ENCODE data around the gene MEF2A. TPM values are rescaled to one million over a fixed set of nuclear protein-coding genes. Genes with fewer than 3 reads are reported as not detected.

Gene MEF2A
- total and polyA plus RNA-seq, 9 of the 15 experiments (the other 6 are each of a cell fraction or from before 2014, with no cell fraction given): 1.6 to 18.7 (median 8.7) TPM

- TF ChIP-seq ZNF407 (IDR thresholded peaks at IDR 0.05; ENCODE audit: low read depth) (no peak), FOXK2 (conservative IDR thresholded peaks at IDR 0.05 in 1 of 2, IDR thresholded peaks at IDR 0.05 in 1 of 2; ENCODE audit: low read depth in 2 of 2) (no peak), CREM (IDR thresholded peaks at IDR 0.05; ENCODE audit: low read depth) (no peak), DNMT1 (IDR thresholded peaks at IDR 0.05) (no peak), CAMTA2 (CRISPR knock-in tag; conservative IDR thresholded peaks at IDR 0.05) (no peak), ZNF146 (CRISPR knock-in tag; IDR thresholded peaks at IDR 0.05; ENCODE audit: unreplicated experiment) (no peak), KLF13 (tag; IDR thresholded peaks at IDR 0.05; ENCODE audit: borderline replicate concordance, low read depth) (no peak), ATF1 (CRISPR knock-in tag; IDR thresholded peaks at IDR 0.05) (no peak), ATF1 (tag; IDR thresholded peaks at IDR 0.05) (no peak), POLR2A (conservative IDR thresholded peaks at IDR 0.05) (no peak), ZC3H8 (IDR thresholded peaks at IDR 0.05) (no peak), TRIM25 (IDR thresholded peaks at IDR 0.05; ENCODE audit: borderline replicate concordance) (no peak), TAF7 (tag; IDR thresholded peaks at IDR 0.05) (no peak), ZNF584 (CRISPR knock-in tag; IDR thresholded peaks at IDR 0.05; ENCODE audit: low read depth) (no peak), ERF (CRISPR knock-in tag; IDR thresholded peaks at IDR 0.05) (no peak)
These were observed 154.7 kb downstream of the MEF2A start (continued) for GRCh38 chr15:99720533-99720932.

Data from K562 (cell line).